SK-N-SH (cell line): ENCODE data around the gene MATR3.

Source experiments
- POLR2AphosphoS5 ChIP-seq: IDR thresholded peaks from 2 replicates; pipeline ENCODE4 v1.6.1; 2012; ENCODE audit warnings: low read depth, low read length
- TF ChIP-seq, protein P1 (sequence below): fragments of 200-600 bp; sonication (generic); IDR thresholded peaks from 2 replicates; pipeline ENCODE4 v1.6.1; 2017; ENCODE audit warnings: antibody characterized with exemption, mild to moderate bottlenecking, moderate library complexity

GRCh38 chr5:139268364-139269202 is 25.0 kb upstream of the MATR3 start:
- TF ChIP-seq POLR2AphosphoS5: no peak
- TF ChIP-seq, protein P1, sequence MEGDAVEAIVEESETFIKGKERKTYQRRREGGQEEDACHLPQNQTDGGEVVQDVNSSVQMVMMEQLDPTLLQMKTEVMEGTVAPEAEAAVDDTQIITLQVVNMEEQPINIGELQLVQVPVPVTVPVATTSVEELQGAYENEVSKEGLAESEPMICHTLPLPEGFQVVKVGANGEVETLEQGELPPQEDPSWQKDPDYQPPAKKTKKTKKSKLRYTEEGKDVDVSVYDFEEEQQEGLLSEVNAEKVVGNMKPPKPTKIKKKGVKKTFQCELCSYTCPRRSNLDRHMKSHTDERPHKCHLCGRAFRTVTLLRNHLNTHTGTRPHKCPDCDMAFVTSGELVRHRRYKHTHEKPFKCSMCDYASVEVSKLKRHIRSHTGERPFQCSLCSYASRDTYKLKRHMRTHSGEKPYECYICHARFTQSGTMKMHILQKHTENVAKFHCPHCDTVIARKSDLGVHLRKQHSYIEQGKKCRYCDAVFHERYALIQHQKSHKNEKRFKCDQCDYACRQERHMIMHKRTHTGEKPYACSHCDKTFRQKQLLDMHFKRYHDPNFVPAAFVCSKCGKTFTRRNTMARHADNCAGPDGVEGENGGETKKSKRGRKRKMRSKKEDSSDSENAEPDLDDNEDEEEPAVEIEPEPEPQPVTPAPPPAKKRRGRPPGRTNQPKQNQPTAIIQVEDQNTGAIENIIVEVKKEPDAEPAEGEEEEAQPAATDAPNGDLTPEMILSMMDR: no peak
